Dermis blood vessel endothelial cell (primary cell): ENCODE measurements around the gene DOK7. TPM values are rescaled to one million over a fixed set of nuclear protein-coding genes. Genes with fewer than 3 reads are reported as not detected.

Source experiments
- DNase-seq: peaks from one replicate; pipeline ENCODE4 v3.0.0; 2010
- total RNA-seq: library from RNA; depleted of rRNA; stranded (reverse); fragments of >200 nt; gene quantifications from 2 replicates; pipeline ENCODE4 v1.2.3, GENCODE V29; 2014

DOK7 gene
- total RNA-seq, 1 donor from 2014 or later: 0.17 TPM

- no peak for DNase-seq
These were observed 646 bp downstream of the DOK7 start for GRCh38 chr4:3463556-3464348.

- no peak for DNase-seq
These were observed 1.3 kb downstream of the DOK7 start for GRCh38 chr4:3464349-3464905.

GRCh38 chr4:3464911-3465697, 2.0 kb downstream of the DOK7 start:
- no peak for DNase-seq

- peak; percentile 24 for DNase-seq
These were observed 2.9 kb downstream of the DOK7 start for GRCh38 chr4:3465698-3466671.

- no peak for DNase-seq
These were observed 3.8 kb downstream of the DOK7 start for GRCh38 chr4:3466691-3467600.

GRCh38 chr4:3467601-3468031, 4.5 kb downstream of the DOK7 start:
- no peak for DNase-seq

- DNase-seq: no peak
These were observed 5.0 kb downstream of the DOK7 start for GRCh38 chr4:3468154-3468553.

- DNase-seq: no peak
These were observed 5.7 kb downstream of the DOK7 start for GRCh38 chr4:3468804-3469203.

GRCh38 chr4:3469386-3470243, 6.5 kb downstream of the DOK7 start:
- no peak for DNase-seq

GRCh38 chr4:3470244-3471097, 7.4 kb downstream of the DOK7 start:
- peak; percentile 50 for DNase-seq

- no peak for DNase-seq
These were observed 8.1 kb downstream of the DOK7 start for GRCh38 chr4:3471098-3471760.

GRCh38 chr4:3471886-3472285, 8.8 kb downstream of the DOK7 start:
- no peak for DNase-seq

- no peak for DNase-seq
These were observed 9.5 kb downstream of the DOK7 start for GRCh38 chr4:3472411-3473141.

GRCh38 chr4:3473181-3473950, 10.3 kb downstream of the DOK7 start:
- no peak for DNase-seq

GRCh38 chr4:3473996-3474765, 11.1 kb downstream of the DOK7 start:
- no peak for DNase-seq

GRCh38 chr4:3475041-3475712, 12.1 kb downstream of the DOK7 start:
- DNase-seq: no peak
